NCI-H1092 (cell line): Measurements from ENCODE around the gene TSN.

Experiments used
- DNase-seq: peaks from one replicate; lab custom pipeline; 2025; lab: John Stamatoyannopoulos, UW

The TSN gene

DNA sequence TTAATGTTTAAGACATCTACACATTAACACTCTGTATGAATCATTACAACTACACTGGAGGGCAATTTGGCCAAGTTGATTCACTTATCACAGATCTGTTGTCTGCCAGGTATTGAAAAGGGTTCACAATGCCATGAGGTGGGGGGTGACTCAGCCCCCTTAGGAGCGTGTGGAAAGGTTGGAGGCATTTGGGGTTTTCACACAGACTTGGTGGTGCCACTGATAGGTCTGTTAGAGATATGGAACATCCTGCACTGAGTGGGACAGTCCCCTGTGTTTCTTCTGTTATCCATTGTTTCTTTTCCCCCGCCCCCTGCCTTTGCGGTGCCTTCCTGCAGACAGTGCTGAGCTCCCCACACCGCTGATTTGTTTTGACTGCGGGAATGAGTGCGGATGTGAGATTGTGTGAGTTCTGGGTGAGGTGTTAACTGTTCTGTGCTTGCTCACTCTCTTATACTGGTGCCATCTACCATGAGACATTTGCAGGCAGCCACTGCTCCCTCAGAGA, 9.3 kb upstream of the TSN start:
- DNase-seq = no peak

DNA sequence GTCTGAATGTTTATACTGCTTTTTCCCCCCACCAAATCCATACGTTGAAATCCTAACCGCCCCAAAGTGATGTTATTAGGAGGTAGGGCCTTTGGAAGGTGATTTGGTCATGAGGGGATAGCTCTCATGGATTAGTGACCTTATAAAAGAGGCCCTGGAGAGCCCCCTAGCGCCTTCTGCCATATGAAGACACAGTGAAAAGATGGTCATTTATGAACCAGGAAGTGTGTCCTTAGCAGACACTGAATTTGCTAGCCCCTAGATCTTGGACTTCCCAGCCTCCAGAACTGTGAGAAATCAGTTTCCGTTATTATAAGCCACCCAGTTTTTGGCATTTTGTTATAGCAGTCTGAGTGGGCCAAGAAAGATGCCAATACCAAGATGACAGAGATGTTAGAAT, 7.2 kb upstream of the TSN start:
- DNase-seq = no peak

DNA sequence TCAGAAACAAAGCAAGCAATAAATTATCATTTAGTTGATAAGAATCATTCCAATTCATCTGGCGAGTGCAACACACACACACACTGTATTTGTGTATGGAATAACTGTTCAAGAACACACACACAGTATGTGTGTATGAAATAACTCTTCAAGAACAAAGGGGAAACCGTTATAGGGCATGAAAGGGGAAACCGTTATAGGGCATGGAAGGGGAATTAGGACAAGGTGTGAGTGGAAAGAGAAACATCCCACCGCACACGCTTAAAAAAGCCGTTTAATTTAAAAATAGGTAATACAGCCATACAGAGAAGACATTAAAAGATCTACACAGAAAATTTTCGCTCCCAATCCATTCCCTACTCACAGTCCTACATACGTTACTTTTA, 607 bp upstream of the TSN start:
- DNase-seq = no peak

DNA sequence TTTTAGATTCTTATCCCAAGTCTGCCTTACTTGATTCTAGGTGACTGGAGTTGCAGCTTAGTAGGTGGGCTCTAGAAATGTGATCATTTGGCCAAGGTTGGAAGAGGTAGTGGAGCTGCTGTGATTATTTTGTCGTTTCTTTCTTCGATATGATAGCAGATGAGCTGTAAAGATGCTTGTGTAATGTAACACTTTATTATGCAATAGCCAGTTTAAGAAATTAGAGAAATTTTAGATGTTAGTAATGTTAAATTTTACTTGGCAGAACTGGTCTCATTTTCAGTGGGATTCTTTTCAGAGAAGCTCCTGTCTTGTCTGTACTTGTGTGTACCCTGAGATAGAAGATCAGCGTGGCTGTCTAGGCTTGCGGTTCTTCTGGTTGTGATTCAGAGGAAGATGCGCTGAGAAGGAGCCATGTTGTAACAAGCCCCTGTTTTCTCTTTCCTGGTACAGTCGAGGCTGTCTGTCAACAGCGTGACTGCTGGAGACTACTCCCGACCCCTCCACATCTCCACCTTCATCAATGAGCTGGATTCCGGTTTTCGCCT, 9.3 kb downstream of the TSN start:
- DNase-seq = no peak

DNA sequence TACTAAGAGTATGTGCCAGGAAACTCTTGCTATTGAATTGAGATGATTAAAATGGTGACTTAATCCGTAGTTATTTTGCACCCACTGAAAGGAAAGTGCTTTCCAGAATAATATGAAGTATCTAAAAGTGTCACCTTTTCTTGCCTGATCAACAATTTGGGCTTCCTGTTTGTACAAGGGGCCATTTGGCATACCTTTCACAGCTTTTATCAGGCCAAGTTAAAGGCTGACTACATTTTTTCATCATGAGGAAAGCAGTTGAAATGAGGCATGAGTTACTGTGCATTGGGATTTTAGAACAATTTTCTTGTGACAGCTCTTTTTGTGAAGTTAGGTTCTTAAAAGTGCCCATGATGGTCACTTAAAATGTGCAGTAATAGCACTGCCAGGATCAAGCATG, 11.2 kb downstream of the TSN start:
- DNase-seq = no peak

DNA sequence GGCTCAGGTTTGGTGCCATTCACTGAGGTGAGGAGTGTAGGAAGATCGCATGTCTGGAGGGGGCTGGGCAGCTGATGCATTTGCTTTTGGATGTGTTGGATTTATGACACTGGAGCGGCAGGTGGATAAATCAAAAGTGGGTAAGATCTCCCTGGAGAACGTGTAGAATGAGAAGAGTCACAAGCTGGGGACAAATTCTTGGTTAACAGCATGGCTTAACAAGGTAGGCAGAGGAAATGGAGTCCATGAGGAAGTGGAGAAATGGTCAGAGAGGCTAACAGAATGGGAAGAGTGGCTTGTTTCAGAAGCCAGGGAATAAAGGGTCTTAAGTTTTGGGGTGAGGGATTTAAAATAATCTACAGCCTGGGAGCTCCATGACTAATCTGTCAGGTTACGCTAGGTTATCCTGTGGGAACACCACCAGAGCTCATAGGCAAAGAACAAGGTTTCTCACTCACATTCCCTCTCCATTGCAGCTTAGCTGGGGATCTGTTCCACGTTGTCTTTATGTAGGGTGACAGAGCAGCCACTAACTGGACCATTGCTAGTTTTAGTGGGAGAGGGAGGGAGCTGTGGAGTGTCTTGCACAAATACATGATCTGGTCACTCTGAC, 12.8 kb downstream of the TSN start:
- DNase-seq = no peak

DNA sequence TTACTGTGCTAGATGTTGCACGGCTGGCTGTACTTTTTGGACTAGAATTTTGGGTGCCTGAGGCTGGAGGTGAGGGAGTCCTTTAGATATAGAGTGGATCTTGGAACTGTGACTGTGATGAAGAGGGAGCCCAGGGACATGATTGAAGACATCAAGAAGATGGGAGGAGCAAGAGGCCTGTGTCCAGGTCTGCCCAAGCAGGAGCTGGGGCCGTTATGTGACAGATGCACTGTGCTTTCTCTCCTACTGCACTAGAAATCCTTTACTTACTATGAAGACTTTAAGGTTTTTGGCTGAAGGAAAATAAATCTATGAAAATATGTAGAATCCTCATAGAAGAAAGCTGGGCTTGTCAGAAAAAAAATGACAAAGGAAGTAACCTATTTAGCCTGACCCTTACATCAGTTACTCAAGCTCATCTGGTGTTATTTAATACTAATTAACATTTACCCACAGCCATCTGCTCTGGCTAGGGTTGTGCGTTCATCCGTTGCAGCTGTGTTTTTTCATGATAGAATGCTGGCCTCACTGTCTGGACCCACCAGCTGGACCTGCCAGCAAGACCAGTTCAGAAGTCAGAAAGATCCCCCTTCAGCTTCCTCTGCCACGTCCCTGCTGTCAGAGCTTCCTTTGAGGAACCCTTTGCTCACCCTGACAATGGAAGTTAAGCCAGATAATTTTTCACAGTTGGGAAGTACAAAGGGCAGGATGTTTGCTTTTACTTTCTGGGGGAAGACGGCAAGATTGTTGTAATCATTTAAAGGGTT, 16.7 kb downstream of the TSN start:
- no peak for DNase-seq

DNA sequence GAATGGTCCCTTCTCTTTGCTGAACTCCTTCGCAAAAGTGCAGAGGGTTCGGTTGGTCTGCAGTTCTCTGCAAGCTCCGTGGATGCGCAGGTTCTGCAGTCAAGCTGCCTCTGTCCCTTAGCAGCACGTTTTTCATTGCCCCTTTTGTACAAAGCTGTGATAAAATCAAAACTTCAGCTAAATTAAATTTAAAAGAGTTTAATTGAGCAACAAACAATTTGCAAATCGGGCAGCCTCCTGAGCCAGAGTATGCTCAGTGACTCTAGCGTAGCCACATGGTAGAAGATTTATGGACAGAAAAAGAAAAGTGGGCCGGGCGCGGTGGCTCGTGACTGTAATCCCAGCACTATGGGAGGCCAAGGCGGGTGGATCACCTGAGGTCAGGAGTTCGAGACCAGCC, 18.8 kb downstream of the TSN start:
- no peak for DNase-seq

DNA sequence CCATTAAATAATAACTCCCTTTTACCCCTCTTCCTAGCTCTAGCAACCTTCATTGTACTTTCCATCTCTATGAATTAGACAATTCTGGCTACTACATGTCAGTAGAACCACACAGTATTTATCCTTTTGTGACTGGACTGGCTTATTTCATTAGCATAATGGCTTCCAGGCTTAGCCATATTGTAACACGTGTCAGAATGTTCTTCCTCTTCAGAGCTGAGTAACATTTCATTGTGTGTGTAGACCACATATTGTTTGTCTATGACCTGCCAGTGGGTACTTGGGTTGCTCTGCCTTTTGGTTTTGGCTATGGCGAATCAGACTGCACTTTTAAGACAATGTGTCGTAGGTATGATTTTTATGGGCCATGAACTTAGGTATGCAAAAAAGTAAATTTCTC, 20.9 kb downstream of the TSN start:
- no peak for DNase-seq

DNA sequence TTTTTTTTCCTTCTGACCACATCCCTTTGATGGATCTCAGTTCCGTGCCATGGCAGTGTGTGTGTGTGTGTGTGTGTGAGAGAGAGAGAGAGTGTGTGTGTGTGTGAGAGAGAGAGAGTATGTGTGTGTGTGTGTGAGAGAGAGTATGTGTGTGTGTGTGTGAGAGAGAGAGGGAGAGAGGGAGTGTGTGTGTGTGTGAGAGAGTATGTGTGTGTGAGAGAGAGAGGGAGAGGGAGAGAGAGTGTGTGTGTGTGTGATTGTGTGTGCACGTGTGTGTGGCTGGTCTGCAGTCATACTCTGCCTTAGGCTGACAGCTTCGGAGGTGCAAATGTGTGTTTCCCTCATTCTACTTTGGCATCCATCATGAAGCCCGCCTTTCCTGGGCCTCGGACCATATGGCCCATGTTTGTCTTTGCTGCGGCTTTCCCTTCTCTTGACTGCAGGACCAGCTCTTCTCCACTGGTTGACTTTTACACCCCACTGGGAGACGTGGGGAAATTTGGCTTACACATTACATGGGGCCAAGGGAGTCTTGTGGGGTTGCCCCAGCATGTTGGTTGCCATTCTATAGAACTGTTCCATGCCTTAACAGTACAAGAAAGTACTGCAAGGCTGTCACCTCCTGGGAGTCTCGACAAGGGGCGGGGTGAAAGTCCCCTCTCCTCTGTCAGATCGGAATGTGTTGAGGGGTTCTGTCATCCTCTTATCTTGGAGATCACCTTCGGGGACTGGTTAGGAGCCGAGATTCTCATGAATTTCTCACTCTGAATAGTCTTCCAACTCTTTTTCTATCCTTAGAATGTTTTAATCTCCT, 21.6 kb downstream of the TSN start:
- no peak for DNase-seq

DNA sequence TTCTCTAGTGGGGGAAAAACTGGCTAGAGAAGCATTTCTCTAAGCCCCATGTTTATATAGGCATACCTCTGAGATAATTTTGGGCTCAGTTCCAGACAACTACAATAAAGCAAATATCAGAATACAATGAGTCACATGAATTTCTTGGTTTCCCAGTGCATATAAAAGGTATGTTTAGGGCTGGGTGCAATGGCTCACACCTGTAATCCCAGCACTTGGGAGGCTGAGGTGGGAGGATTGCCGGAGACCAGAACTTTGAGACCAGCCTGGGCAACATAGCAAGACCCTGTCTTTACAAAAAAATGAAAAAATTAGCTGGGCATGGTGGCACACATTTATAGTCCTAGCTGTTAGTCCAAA, 22.2 kb downstream of the TSN start:
- DNase-seq = no peak

DNA sequence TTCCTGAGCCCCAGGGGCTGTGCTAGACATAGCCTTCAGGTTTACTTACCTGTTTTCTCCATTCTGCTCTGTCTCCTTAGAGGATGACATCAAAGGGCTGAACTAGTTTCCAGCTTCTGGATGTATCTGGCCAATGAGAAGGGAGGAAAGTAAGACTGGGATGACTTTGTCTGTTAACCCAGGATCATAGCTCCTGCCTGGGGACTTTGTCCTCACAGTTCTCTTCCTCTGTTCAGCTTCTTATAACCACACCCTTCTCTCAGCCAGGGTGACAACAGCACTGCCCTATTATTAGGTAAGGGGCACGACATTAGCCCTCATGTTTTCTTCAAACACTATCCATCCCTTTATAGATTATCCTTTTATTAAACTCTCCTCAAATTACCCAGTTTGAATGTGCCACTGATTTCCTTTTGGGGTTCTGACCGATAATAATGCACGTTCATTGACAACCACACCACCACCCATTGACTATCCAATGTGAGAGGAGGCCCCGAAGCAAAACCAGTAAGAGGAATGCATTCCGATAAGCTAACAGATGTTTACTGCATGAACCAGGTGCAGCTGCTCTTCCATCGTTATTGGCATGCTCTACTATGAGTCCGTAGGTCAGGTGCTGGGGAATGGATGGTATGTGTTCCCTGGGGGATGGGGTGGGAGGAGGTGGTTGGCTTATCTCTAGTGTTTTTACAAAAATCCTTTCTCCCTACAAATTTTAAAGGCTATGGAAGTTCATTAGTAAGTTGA, 23.5 kb downstream of the TSN start:
- DNase-seq = no peak

DNA sequence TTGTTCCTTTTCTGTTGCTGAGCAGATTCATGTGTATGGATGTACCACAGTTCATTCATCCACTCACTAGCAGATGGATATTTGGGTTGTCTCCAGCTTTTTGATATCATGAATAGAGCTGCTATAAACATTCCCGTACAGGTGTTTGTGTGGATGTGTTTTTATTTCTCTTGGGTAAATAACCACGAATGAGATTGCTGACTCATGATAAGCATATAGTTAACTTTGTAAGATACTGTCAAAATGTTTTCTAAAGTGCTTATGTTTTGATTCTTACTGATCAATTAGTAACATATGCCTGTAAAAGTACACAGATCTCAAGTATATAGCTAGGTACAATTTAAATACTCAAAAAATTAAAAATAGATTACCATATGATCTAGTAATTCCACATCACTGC, 27.7 kb downstream of the TSN start:
- DNase-seq = no peak

DNA sequence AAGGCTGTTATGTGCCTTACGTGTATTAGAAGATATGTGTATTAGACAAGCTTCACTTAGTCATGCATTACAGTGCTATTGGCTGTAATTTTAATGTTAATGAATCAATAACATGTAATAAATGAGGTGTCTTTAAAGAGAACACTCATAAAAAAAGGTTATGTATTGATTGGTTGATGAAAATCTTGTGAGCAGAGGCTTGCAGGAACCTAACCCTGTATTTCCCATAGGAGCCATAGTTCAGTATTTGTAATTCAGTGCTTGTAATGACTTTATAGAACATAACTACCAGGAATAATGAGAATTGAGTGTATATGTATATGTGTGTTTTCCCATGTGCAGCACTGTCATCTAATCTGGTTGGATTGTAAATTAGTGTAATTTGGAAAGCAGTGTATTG, 33.2 kb downstream of the TSN start:
- DNase-seq = no peak

DNA sequence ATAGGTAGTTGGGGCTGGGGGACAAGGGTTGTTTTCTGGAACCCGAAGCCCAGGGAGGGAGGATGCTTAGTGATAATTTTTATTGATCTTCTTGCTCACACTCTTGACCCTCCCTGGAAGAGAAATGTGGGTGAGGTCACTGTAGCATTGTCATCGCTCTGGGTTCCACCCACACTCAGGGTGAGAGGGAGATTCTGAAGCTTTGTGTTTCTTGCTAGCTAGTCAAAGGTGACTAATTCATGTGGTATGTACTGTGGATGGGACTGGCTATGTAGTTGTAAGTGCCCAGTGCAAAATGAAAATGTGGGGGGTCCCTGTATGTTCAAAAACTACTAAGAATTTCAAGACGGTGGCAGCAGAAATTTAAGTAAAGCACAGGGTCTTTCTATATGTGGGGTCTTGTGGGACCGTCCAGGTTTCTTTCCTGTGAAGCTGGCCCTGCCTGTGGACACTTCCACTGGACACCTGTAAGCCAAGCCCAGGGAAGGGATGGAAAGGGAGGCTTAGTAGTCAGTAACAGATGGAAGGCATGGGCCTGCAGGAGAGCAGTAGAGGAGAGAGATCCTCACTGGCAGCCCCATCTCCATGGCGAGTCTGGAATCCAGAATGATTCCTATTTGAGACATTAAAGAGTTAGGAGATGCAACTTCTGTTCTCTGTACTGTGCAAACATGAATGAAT, 35.0 kb downstream of the TSN start:
- no peak for DNase-seq

DNA sequence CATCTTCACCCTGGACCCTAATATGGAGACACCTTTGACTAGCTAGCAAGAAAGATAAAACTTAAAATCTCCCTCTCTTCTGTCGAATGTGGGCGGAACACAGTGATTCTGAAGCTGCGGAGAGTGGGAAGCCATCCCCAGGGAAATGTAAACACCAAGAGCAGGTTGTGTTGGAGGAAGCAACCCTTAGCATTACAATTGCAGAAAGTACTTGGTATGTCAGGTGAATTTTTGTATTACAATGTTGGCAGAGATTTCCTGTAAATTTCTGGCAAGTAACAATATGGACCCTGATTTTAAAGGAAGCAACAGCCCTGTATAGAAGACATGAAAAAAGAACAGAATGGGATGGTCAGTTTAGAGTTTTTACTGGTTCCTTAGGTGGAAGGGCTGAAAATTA, 35.8 kb downstream of the TSN start:
- no peak for DNase-seq

DNA sequence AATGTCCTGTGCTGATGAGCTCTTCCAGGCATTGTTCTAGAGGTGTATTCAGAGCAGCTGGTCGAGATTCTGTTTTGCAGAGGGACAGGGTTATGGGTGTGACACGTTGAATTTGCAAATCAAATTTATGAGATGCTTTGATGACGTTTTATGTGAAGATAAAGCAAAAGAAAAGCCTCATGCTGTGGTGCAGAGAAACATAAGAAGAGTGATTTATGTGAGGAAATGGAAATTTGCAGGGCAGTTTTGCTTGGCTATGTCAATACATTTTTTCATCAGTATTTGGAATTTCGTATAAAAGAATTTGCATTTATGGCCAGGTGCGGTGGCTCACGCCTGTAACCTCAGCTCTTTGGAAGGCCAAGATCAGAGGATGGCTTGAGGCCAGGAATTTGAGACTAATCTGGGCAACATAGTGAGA, 36.4 kb downstream of the TSN start:
- DNase-seq = no peak

DNA sequence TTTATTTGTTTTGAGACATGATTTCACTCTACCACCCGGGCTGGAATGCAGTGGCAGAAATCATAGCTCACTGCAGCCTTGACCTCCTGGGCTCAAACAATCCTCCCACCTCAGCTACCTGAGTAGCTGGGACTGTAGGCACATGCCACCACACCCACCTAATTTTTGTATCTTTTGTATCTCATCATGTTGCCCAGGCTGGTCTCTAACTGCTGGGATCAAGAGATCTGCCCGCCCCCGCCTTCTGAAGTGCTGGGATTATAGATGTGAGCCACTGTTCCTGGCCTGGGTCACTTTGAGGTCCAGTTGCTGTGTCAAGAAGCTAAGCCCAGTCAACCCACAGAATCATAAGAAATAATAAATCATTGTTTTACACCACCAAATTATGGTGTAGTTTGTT, 38.4 kb downstream of the TSN start:
- no peak for DNase-seq

DNA sequence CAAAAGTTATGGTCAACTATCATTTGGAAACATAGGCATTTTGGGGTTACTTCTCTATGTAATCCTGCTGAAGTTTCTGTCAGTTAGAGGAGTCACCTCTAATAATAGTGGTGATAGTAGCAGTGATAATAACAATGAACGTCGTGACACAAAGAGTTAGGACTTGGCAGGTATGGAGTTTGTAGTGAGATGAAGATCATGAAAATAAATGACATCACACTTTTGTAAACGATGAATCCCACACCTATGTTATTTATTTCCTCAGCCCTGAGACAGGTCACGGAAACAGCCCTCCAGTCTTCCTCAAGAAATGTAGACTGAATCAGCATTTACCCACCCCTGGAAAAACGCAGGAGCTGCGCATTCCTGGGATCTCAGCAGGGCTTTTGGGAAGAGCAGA, 38.8 kb downstream of the TSN start:
- DNase-seq = no peak

DNA sequence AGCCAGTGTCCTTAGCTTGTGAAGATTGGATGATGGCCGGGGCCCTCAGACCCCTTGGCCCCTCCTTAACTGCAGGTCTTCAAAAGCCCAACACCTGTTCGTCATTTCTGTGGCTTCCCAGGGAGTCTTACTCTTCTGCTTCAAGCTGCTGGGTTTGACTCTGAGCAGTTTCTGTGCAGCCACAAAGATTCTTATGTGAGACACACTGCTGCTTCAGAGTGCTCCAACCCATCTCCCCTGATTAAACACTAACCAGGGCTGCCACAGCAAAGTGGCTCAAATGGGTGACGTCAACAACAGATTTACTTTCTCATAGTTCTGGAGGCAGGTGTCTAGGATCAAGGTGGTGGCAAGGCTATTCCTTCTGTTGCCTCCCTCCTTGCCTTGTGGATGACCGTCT, 40.8 kb downstream of the TSN start:
- DNase-seq = no peak

DNA sequence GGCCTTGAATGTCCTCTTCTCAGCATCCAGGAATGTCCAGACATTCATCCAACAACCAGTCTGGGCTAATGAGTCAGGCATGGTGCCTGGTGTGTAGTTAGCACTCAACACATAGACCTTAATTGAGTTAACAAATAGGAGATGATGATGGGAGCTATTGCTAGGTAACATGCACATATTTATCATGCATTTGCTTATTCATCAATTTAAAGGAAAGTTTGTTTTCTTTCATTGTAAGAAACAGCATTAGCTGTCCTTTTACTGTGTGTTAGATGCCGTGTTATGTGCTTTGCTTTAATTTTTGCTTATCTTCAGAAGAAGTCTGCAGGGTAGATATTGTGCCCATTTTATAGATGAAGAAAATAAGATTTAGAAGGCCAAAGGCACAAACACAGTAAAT, 43.2 kb downstream of the TSN start:
- DNase-seq = no peak

DNA sequence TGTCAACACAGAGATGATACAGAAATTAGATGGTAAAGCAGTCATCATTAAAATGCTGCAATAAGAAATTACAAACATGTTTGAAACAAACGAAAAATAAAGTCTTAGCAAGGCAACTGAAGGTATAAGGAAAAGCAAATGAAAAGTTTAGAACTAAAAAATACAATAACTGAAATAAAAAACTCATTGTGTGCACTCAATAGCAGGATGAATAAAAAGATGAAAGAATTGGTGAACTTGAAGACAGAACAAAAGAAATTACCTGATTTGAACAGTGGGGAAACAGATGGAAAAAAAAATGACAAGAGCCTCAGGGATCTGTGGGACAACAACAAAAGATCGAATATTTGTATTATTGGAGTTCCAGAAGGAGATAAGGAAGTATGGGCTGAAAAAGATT, 46.5 kb downstream of the TSN start:
- DNase-seq = no peak
